Activated CD4-positive, alpha-beta T cell treated with anti-CD3 and anti-CD28 coated beads, Interleukin-2, Interleukin-4, amounts not matched to agents 100 ng/mL and 50 ng/mL, durations not matched to agents 16 hours and 8 hours (primary cell): ENCODE measurements around the gene HOXA13.

Source experiments
- DNase-seq: peaks from one replicate; pipeline ENCODE4 v3.0.0-alpha.2; 2020; ENCODE audit warnings: low spot score

HOXA13 gene

DNA sequence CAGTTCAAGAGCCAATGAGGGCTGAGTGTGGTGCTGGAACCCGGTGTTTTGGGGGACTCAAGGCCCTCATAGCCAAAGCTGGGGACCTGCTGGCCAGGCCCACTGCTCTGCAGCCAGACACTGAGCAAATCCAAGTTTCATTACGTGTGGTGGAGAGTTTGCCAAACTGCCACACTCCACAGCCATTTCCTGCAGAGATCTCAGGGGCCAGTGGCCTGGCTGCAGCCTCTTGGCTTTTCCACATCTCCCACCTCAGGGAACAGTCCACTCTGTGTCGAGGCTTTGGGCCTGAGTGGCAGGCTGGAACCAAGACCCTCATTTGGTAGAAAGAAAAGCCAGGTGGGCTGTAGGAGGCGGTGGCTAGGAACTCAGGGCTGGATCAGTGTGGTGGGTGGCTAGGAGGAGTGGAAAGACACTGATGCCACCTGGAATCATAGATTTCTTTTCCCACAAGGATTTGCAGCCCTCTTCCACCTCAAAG, 18.1 kb downstream of the HOXA13 start:
- DNase-seq = no peak

DNA sequence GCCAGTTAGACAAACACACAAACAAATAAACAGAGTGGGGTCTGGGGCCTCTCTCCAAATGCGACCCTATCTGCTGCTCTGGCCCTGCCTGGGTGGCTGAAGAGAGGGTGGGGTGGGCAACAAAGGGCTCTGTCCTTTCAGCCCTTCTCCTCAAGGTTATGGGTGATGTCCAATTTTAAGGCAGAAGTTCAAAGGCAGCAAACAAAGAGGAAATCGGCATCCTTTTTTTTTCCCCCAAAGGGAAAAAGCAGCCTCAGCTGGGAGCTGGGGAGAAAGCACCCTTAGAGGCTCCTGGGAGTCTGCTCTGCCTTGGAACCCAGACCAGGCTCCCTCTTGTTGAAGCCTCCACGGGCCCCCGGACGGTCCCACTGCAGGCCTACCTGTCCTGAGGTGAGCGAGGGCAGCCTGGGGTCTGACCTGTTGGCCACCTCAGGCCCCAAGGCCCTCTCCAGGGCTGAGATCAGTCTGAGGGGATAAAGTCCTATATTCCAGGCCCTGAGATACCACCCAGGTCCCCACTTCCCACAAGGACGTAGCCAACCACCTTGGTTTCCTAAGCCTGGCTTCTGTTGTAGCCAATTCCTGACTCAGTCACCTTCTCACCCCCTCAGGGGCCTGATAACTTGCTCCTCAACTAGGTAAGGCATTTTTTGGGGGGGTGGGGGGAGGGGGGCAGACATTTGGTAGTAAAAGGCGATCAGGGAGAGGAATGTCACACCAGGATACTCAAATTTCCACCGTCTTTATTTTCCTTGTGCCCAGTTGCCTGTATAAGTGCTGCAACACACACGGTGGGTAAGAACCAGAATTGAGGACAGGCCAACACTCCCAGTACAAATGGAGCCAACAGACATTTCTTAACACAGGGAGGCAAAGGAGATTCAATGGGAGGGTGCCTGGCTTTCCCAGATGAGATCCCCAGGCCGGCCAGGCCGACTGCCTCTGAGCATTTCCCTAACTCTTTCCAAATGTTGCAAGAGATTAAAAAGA, 19.2 kb downstream of the HOXA13 start:
- no peak for DNase-seq

GRCh38 chr7:27179503-27180430, 20.1 kb downstream of the HOXA13 start:
- peak; percentile 62 for DNase-seq

GRCh38 chr7:27179030-27179429, 20.9 kb downstream of the HOXA13 start:
- DNase-seq = no peak

DNA sequence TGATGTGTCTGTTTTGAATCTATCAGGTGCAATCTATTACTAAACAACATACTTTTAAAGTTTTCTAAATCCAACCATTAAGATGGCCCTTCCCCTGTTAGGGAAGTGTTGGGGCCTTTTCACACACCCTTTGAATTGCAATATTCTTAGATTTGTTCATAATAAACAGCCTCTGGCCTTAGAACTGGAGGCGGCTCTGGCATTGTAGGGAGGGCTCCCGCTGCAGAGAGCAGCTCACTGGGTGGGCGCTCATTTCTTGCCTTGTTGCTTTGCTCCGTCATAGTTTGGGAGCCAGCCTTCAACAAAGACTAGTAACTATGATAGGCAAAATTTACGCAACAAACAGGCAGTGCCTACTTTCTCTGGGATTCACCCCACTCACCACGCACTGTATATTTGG, 21.5 kb downstream of the HOXA13 start:
- no peak for DNase-seq

GRCh38 chr7:27177795-27178320, 22.0 kb downstream of the HOXA13 start:
- no peak for DNase-seq

GRCh38 chr7:27176962-27177794, 22.7 kb downstream of the HOXA13 start:
- no peak for DNase-seq

- no peak for DNase-seq
Measured at GRCh38 chr7:27176524-27176845, 23.4 kb downstream of the HOXA13 start.

GRCh38 chr7:27175626-27176523, 24.0 kb downstream of the HOXA13 start:
- DNase-seq = no peak

GRCh38 chr7:27174874-27175625, 24.8 kb downstream of the HOXA13 start:
- DNase-seq = no peak

DNA sequence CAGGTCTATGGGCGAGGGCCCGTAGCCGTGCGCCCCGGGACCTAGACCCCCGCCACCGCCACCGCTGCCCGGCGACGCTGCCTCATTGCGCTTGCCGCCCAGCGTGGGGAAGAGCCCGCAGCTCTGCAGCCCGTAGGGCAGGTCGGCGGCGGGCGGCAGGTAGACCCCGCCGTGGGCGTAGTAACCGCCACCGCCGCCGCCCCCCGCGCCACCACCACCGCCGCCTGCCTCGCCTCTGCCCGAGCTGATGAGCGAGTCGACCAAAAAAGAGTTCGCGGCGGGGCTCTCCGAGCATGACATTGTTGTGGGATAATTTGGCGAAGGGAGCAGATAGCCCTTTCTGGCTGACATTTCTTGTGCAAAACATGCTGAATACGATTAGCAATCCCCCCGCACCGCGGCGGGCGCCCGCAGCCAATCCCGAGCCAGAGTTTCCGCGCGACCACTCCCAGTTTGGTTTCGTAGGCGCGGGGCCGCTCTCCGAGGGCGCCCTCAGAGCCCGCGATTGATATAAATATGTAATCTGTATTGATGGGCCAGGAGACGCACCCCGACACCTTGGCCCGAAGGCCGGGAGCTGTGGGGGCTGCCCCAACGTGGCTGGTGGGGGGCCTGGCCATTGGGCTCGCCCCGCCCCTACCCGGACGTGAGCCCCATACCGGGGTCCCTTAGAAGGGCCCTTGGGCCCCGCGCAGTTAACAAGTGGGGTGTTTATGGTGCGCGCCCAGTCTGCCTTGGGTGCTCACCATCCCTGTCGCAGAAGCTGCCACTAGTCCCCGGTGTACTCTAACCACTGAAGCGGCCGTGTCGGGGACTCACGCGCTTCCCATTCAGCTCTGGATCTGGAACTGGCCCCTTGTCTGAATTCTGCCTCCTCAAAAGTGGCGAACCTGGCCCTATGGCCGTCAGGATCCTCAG, 25.7 kb downstream of the HOXA13 start, which contains the start of gene HOXA10:
Gene HOXA10 (minus strand): TSS at position 365 of the 918 bp plus-strand sequence. CDS start 14 bp downstream, at position 351.
- DNase-seq = no peak

- DNase-seq = no peak
Measured at GRCh38 chr7:27173511-27173955, 26.4 kb downstream of the HOXA13 start.

DNA sequence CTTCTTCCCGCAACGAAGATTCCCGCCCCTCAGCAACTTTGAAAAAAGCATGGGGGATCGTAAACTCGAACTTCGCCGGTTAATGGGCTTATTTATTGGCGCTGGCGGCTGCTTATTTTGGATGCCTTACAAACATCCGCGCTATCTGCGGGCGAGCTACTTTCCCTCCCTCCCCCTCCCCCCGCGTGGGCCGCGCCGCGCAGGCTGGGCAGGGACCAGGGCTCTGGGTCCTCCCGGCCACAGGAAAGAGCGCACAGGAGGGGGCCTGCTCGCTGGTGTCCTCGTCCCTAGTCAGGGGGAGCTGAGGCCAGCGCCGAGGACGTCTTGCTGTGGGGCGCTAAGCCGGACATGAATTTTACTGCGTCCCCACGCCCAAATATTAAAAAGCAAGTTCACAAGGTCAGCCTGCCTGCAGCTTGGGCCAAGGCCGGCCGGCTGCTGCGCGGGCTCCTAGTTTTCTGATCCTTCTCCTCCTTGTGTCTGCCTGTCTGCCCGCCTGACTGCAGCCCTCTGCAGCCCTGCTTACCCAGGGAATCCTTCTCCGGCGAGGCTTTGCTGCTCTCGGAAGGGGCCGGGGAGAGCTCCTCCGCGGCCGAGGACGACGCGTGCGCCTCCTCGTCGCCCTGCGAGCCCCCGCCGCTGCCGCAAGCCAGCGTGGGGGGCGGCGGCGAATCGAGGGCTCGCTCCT, 26.9 kb downstream of the HOXA13 start:
- DNase-seq = no peak

DNA sequence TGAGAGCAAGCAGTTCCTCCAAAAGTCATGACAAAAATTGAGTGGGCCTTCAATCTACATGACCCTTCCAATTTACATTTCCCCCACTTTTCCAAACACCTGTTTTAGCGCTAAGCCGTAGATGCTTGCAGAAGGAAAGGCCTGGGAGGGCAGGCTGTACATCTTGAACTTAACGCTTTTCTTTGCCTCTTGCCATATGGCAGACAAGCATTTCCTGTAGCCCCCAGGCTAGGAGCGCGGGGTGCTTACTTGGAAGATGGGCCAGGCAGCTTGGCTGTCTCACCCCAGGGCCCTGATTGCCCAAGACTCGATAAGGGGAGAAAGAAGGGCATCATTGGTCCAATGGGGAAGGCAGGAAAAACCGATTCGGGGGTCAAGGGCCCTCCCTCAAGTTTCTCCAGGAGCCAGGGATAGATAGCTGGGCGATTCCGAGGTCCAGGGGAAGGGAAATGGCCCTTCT, 27.5 kb downstream of the HOXA13 start:
- DNase-seq = no peak

- no peak for DNase-seq
Measured at GRCh38 chr7:27171637-27172314, 28.1 kb downstream of the HOXA13 start.

GRCh38 chr7:27171325-27171636, 28.6 kb downstream of the HOXA13 start:
- DNase-seq = no peak
